H9 (cell line): ENCODE measurements around the gene ITPR3. TPM values are rescaled to one million over a fixed set of nuclear protein-coding genes. Genes with fewer than 3 reads are reported as not detected.
A peak's percentile ranks its signal among the peaks of the same experiment; 100 is the strongest.

ENCODE experiments used
- DNase-seq: peaks from one replicate; pipeline ENCODE4 v3.0.0-alpha.2; 2017
- H2AFZ ChIP-seq: one replicate; pipeline ENCODE4 v1.6.1; 2013; ENCODE audit warnings: mild to moderate bottlenecking, low read length, control low read depth, moderate library complexity
- H2AK5ac ChIP-seq: 2 replicates; pipeline ENCODE4 v1.6.1; 2013; ENCODE audit warnings: low read length, control low read depth, mixed read lengths; ENCODE audit not compliant: insufficient read length
- H2BK120ac ChIP-seq: one replicate; pipeline ENCODE4 v1.6.1; 2013; ENCODE audit warnings: low read depth, mild to moderate bottlenecking, low read length, control low read depth, inconsistent platforms; ENCODE audit not compliant: poor library complexity, severe bottlenecking
- H2BK12ac ChIP-seq: 2 replicates; pipeline ENCODE4 v1.6.1; 2013; ENCODE audit warnings: low read length, control low read depth, mixed read lengths, low read depth; ENCODE audit not compliant: insufficient read length
- H2BK15ac ChIP-seq: 2 replicates; pipeline ENCODE4 v1.6.1; 2013; ENCODE audit warnings: low read depth, low read length, control low read depth
- H2BK20ac ChIP-seq: one replicate; pipeline ENCODE4 v1.6.1; 2013; ENCODE audit warnings: low read depth, mild to moderate bottlenecking, low read length, control low read depth, inconsistent platforms; ENCODE audit not compliant: poor library complexity, severe bottlenecking
- H2BK5ac ChIP-seq: 2 replicates; pipeline ENCODE4 v1.6.1; 2013; ENCODE audit warnings: low read length, control low read depth, mixed read lengths; ENCODE audit not compliant: insufficient read length
- H3K14ac ChIP-seq: 2 replicates; pipeline ENCODE4 v1.6.1; 2013; ENCODE audit warnings: low read length, control low read depth; ENCODE audit not compliant: insufficient read depth
- H3K18ac ChIP-seq: 2 replicates; pipeline ENCODE4 v1.6.1; 2013; ENCODE audit warnings: low read depth, mild to moderate bottlenecking, mixed read lengths, low read length, control low read depth; ENCODE audit not compliant: insufficient read length
- H3K23ac ChIP-seq: 2 replicates; pipeline ENCODE4 v1.6.1; 2013; ENCODE audit warnings: low read length, control low read depth, mixed read lengths, low read depth; ENCODE audit not compliant: insufficient read length
- H3K23me2 ChIP-seq: 2 replicates; pipeline ENCODE4 v1.6.1; 2013; ENCODE audit warnings: low read depth, mild to moderate bottlenecking, mixed read lengths, low read length, control low read depth; ENCODE audit not compliant: insufficient read length, poor library complexity, severe bottlenecking
- H3K27ac ChIP-seq: 2 replicates; pipeline ENCODE4 v1.5.1; 2013; ENCODE audit warnings: low read length, control low read depth, mixed read lengths, low read depth; ENCODE audit not compliant: insufficient read length
- H3K27me3 ChIP-seq: 2 replicates; pipeline ENCODE4 v1.6.1; 2013; ENCODE audit warnings: low read length, control low read depth, inconsistent platforms; ENCODE audit not compliant: insufficient read depth
- H3K4ac ChIP-seq: 2 replicates; pipeline ENCODE4 v1.6.1; 2013; ENCODE audit warnings: low read depth, mild to moderate bottlenecking, control low read depth, inconsistent platforms, low read length, moderate library complexity
- H3K4me1 ChIP-seq: 2 replicates; pipeline ENCODE4 v1.6.1; 2013; ENCODE audit warnings: low read length, control low read depth, inconsistent platforms; ENCODE audit not compliant: insufficient read depth
- H3K4me2 ChIP-seq: 2 replicates; pipeline ENCODE4 v1.6.1; 2013; ENCODE audit warnings: low read length, control low read depth, mixed read lengths; ENCODE audit not compliant: insufficient read length, insufficient read depth
- H3K56ac ChIP-seq: 2 replicates; pipeline ENCODE4 v1.6.1; 2013; ENCODE audit warnings: low read depth, mild to moderate bottlenecking, mixed read lengths, low read length, control low read depth; ENCODE audit not compliant: insufficient read length
- H3K79me1 ChIP-seq: 2 replicates; pipeline ENCODE4 v1.6.1; 2013; ENCODE audit warnings: low read depth, mild to moderate bottlenecking, moderate library complexity, low read length, control low read depth, inconsistent platforms; ENCODE audit not compliant: insufficient read depth, poor library complexity, severe bottlenecking
- H3K79me2 ChIP-seq: 2 replicates; pipeline ENCODE4 v1.6.1; 2013; ENCODE audit warnings: low read length, control low read depth, inconsistent platforms; ENCODE audit not compliant: insufficient read depth
- H3K9ac ChIP-seq: 2 replicates; pipeline ENCODE4 v1.6.1; 2013; ENCODE audit warnings: low read length, control low read depth, mixed read lengths; ENCODE audit not compliant: insufficient read length; ENCODE audit errors: extremely low read depth
- H3K9me3 ChIP-seq: one replicate; pipeline ENCODE4 v1.6.1; 2013; ENCODE audit warnings: low read depth, low read length, inconsistent platforms; ENCODE audit not compliant: control insufficient read depth
- H3T11ph ChIP-seq: one replicate; pipeline ENCODE4 v1.6.1; 2013; ENCODE audit warnings: mild to moderate bottlenecking, low read length, control low read depth, inconsistent platforms
- H4K20me1 ChIP-seq: one replicate; pipeline ENCODE4 v1.6.1; 2013; ENCODE audit not compliant: control insufficient read depth, insufficient read length, insufficient read depth
- H4K5ac ChIP-seq: 2 replicates; pipeline ENCODE4 v1.6.1; 2013; ENCODE audit warnings: low read depth, mild to moderate bottlenecking, mixed read lengths, low read length, control low read depth; ENCODE audit not compliant: insufficient read length
- H4K8ac ChIP-seq: replicated peaks from 2 replicates; pipeline ENCODE4 v1.6.1; 2013; ENCODE audit warnings: low read length, control low read depth, mixed read lengths, low read depth; ENCODE audit not compliant: insufficient read length
- H4K91ac ChIP-seq: 2 replicates; pipeline ENCODE4 v1.6.1; 2013; ENCODE audit warnings: low read depth, mild to moderate bottlenecking, moderate library complexity, mixed read lengths, low read length, control low read depth; ENCODE audit not compliant: insufficient read length
- H3K27ac Mint-ChIP-seq, 3 experiments: 2 replicates in 2 of 3; 3 replicates in 1 of 3; pipeline ENCODE4 v1.8.0; 2020 to 2021; ENCODE audit warnings: mixed read lengths in 3 of 3, mild to moderate bottlenecking in 1 of 3, moderate library complexity in 1 of 3
- H3K27me3 Mint-ChIP-seq: 2 replicates; pipeline ENCODE4 v1.8.0; 2021; ENCODE audit warnings: low read depth, mild to moderate bottlenecking, moderate library complexity, mixed read lengths
- H3K36me3 Mint-ChIP-seq, 3 experiments: 2 replicates in 2 of 3; 3 replicates in 1 of 3; pipeline ENCODE4 v1.8.0; 2020 to 2021; ENCODE audit warnings: low read depth in 3 of 3, mixed read lengths in 3 of 3; ENCODE audit not compliant: insufficient read depth in 1 of 3
- H3K4me1 Mint-ChIP-seq, 2 experiments: 2 replicates each; pipeline ENCODE4 v1.8.0; 2020; ENCODE audit warnings: mixed read lengths in 2 of 2
- H3K4me3 Mint-ChIP-seq, 2 experiments: 2 replicates in 1 of 2; 3 replicates in 1 of 2; pipeline ENCODE4 v1.8.0; 2020 to 2021; ENCODE audit warnings: mild to moderate bottlenecking in 2 of 2, mixed read lengths in 2 of 2, moderate library complexity in 1 of 2
- H3K9me3 Mint-ChIP-seq, 2 experiments: 2 replicates in 1 of 2; 3 replicates in 1 of 2; pipeline ENCODE4 v1.8.0; 2020; ENCODE audit warnings: mild to moderate bottlenecking in 2 of 2, mixed read lengths in 2 of 2, moderate library complexity in 1 of 2
- whole genome bisulfite sequencing: extraction: QIAGEN DNeasy Blood & Tissue Kit; methylation state at CpG from one replicate; pipeline ENCODE4 v1.1.7; 2013; ENCODE audit warnings: missing lambda C conversion rate, low lambda C conversion rate, mixed read lengths; ENCODE audit not compliant: insufficient read length; ENCODE audit errors: extremely low coverage; 5-methylcytosine and 5-hydroxymethylcytosine counted together
- total RNA-seq: library from RNA; stranded (reverse); gene quantifications from 2 replicates; pipeline ENCODE4 v1.2.1, GENCODE V29; 2021
- TF ChIP-seq, protein P1 (sequence below): fragments of 200-600 bp; sonication (generic); conservative IDR thresholded peaks from 3 replicates; pipeline ENCODE4 v1.8.0; 2021; ENCODE audit warnings: antibody characterized with exemption, mild to moderate bottlenecking

ITPR3 gene
- total RNA-seq, 1 experiment from 2014 or later, result 40.3 TPM

DNA sequence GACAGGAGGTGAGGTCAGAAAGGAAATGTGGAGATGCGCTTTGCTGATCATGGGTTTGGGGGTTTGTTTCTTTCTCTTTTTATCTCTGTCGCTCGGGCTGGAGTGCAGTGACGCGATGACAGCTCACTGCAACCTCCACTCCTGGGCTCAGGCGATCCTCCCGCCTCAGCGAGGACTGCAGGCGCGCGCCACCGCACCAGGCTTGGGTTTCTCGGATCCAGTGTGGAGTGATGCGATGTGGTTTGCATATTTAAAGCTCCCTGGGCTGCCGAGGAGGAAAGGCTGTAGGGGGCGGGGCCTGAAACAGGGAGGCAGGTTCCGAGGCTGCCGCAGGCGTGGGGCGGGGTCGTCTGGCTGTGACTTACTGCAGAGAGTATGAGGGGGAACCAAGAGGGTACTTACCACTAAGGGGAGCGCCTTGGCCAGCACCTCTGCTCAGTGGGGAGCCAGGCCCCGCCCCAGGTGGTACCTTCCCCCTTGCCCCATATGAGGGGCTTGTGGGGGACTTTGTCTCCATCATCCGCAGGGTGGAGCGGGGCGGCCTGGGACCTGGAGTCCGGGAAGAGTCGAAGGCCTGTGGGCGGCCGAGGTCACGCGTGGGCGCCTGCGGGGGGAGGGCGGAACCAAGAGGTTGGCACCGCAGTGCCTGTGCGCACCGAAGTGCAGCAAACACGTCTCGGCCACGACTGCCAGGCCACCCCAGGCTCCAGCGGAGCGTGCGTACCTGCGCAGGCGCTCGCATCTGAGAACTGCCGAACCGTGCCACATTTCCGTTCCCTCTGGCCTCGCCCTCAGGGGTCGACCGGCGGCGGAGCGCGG lies 28.3 kb upstream of the ITPR3 start:
- H3K18ac ChIP-seq, result no peak overlapping the region
- no peaks in the 10 kb centered on the region for H3K79me2 ChIP-seq
- Mint-ChIP-seq H3K36me3 (no peaks in the 10 kb centered on the region; a peak in 1 of 7 replicates), H3K27ac (peak overlapping the region in 2 of 3 experiments; percentile 73 to 76; a peak in 1 of 7 replicates), H3K9me3 (peaks cover 0 to 6% of the 10 kb centered on the region in 2 experiments; a peak in 2 of 5 replicates), H3K4me3 (peak overlapping the region; percentile 57 to 60; a peak in 4 of 5 replicates), H3K27me3 (peaks cover 13% of the 10 kb centered on the region), H3K4me1 (peaks cover 34 to 45% of the 10 kb centered on the region in 2 experiments)
- no peak overlapping the region for H2BK20ac ChIP-seq
- H4K5ac ChIP-seq, result no peak overlapping the region
- H4K20me1 ChIP-seq, result no peaks in the 10 kb centered on the region
- H3K4me2 ChIP-seq, result peak overlapping the region; percentile 55
- peak; percentile 92 for DNase-seq
- no peaks in the 10 kb centered on the region for H3K4me1 ChIP-seq
- H3K9me3 ChIP-seq, result no peaks in the 10 kb centered on the region
- no peak overlapping the region for H4K8ac ChIP-seq
- TF ChIP-seq, protein P1, sequence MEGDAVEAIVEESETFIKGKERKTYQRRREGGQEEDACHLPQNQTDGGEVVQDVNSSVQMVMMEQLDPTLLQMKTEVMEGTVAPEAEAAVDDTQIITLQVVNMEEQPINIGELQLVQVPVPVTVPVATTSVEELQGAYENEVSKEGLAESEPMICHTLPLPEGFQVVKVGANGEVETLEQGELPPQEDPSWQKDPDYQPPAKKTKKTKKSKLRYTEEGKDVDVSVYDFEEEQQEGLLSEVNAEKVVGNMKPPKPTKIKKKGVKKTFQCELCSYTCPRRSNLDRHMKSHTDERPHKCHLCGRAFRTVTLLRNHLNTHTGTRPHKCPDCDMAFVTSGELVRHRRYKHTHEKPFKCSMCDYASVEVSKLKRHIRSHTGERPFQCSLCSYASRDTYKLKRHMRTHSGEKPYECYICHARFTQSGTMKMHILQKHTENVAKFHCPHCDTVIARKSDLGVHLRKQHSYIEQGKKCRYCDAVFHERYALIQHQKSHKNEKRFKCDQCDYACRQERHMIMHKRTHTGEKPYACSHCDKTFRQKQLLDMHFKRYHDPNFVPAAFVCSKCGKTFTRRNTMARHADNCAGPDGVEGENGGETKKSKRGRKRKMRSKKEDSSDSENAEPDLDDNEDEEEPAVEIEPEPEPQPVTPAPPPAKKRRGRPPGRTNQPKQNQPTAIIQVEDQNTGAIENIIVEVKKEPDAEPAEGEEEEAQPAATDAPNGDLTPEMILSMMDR, result no peak
- H2AFZ ChIP-seq, result no peak overlapping the region
- no peak overlapping the region for H2BK120ac ChIP-seq
- no peak overlapping the region for H2BK15ac ChIP-seq
- H2BK12ac ChIP-seq, result no peak overlapping the region
- no peak overlapping the region for H3K4ac ChIP-seq
- no peaks in the 10 kb centered on the region for H3K79me1 ChIP-seq
- H3K23ac ChIP-seq, result no peak overlapping the region
- H3T11ph ChIP-seq, result no peak overlapping the region
- no peak overlapping the region for H3K9ac ChIP-seq
- H2BK5ac ChIP-seq, result no peak overlapping the region
- no CpG with 5 or more reads among the region's 57 CpGs for WGBS
- peaks cover 7% of the 10 kb centered on the region for H3K23me2 ChIP-seq
- no peaks in the 10 kb centered on the region for H3K27me3 ChIP-seq
- H3K56ac ChIP-seq, result no peak overlapping the region
- no peak overlapping the region for H3K14ac ChIP-seq
- no peak overlapping the region for H2AK5ac ChIP-seq
- H3K27ac ChIP-seq, result no peak overlapping the region
- H4K91ac ChIP-seq, result no peak overlapping the region
